K562 (cell line): ENCODE data around the gene KIF6. TPM values are rescaled to one million over a fixed set of nuclear protein-coding genes. Genes with fewer than 3 reads are reported as not detected.

Source experiments
- ATAC-seq: fragments of 200-7000 bp; cut with Tn5 transposase; 3 replicates; pipeline ENCODE4 v1.9.1; 2020; ENCODE audit warnings: moderate library complexity
- BruUV-seq: library from RNA; stranded (reverse); fragments of 400-500 nt; replicated peaks from 2 replicates; lab custom pipeline; 2021; lab: Mats Ljungman, UMichigan
- CTCF ChIA-PET: fragments of 300-600 bp; formaldehyde crosslinking; extraction: SDS; loops from one replicate; lab custom pipeline; 2021; ENCODE audit warnings: low intra/inter-chr PET ratio; lab: Yijun Ruan, JAX
- POLR2A ChIA-PET: fragments of 300-600, 350-650 bp; sonication (Branson Sonifier 250); formaldehyde crosslinking; extraction: SDS; loops from one replicate; lab custom pipeline; 2021; ENCODE audit warnings: antibody characterized with exemption, inconsistent platforms; lab: Yijun Ruan, JAX
- DNase-seq, 4 experiments: peaks; one replicate each; pipeline versions ENCODE4 v3.0.0 to v3.0.0-alpha.2; 2011 to 2018; ENCODE audit warnings: low spot score in 3 of 4, mixed read lengths in 3 of 4; ENCODE audit errors: extremely low read depth in 1 of 4
- FAIRE-seq: peaks from 2 replicates; lab custom pipeline; 2011; peaks lifted over from hg19 to GRCh38; lab: Jason Lieb, UNC
- H2AFZ ChIP-seq: 2 replicates; pipeline ENCODE4 v1.6.0; 2011; ENCODE audit warnings: low read depth, low read length, control low read depth, inconsistent platforms
- H3K27ac ChIP-seq: fragments of 200-600 bp; 3 replicates; pipeline ENCODE4 v1.8.0; 2011; ENCODE audit warnings: low read depth, mild to moderate bottlenecking, control low read depth, inconsistent platforms, low read length, moderate library complexity, mixed read lengths; ENCODE audit errors: extremely low read depth
- H3K27me3 ChIP-seq, 2 experiments: fragments of 300-600 bp in 1 of 2; 2 replicates in 1 of 2; 3 replicates in 1 of 2; pipeline versions ENCODE4 v1.6.0 to v1.8.0; 2011; ENCODE audit warnings: inconsistent platforms in 2 of 2, low read length in 2 of 2, mild to moderate bottlenecking in 1 of 2, mixed read lengths in 1 of 2, moderate library complexity in 1 of 2; ENCODE audit not compliant: control insufficient read depth in 2 of 2, insufficient read depth in 2 of 2
- H3K36me3 ChIP-seq: fragments of 300-600 bp; 3 replicates; pipeline ENCODE4 v1.8.0; 2011; ENCODE audit warnings: mild to moderate bottlenecking, low read length, inconsistent platforms; ENCODE audit not compliant: control insufficient read depth, insufficient read depth
- H3K4me1 ChIP-seq, 2 experiments: fragments of 200-600 bp in 1 of 2; replicated peaks in 1 of 2; 2 replicates in 1 of 2; 3 replicates in 1 of 2; pipeline versions ENCODE4 v1.5.1 to v1.8.0; 2011; ENCODE audit warnings: inconsistent platforms in 2 of 2, low read length in 2 of 2, mild to moderate bottlenecking in 1 of 2, mixed read lengths in 1 of 2, moderate library complexity in 1 of 2; ENCODE audit not compliant: control insufficient read depth in 2 of 2, insufficient read depth in 2 of 2
- H3K4me2 ChIP-seq: 2 replicates; pipeline ENCODE4 v1.6.1; 2011; ENCODE audit warnings: low read length, control low read depth, inconsistent platforms, mixed read lengths; ENCODE audit not compliant: insufficient read depth
- H3K4me3 ChIP-seq: fragments of 200-600 bp; sonication (generic), shearing (Covaris generic); 2 replicates; pipeline ENCODE4 v1.5.1; 2016; ENCODE audit warnings: control low read depth, inconsistent platforms
- H3K79me2 ChIP-seq: fragments of 200-600 bp; 3 replicates; pipeline ENCODE4 v1.8.0; 2011; ENCODE audit warnings: low read length, inconsistent platforms; ENCODE audit not compliant: control insufficient read depth, insufficient read depth
- H3K9ac ChIP-seq, 2 experiments: 2 replicates each; pipeline versions ENCODE4 v1.6.0 to v1.6.1; 2011; ENCODE audit warnings: low read depth in 2 of 2, low read length in 2 of 2, control low read depth in 1 of 2, inconsistent platforms in 1 of 2, mild to moderate bottlenecking in 1 of 2, mixed read lengths in 1 of 2; ENCODE audit not compliant: insufficient read depth in 1 of 2
- H3K9me1 ChIP-seq: one replicate; pipeline ENCODE4 v1.6.0; 2011; ENCODE audit warnings: inconsistent platforms, mild to moderate bottlenecking, low read length, moderate library complexity; ENCODE audit not compliant: control insufficient read depth, insufficient read depth
- H3K9me3 ChIP-seq: replicated peaks from 2 replicates; pipeline ENCODE4 v1.5.1; 2011; ENCODE audit warnings: low read depth, low read length, inconsistent platforms; ENCODE audit not compliant: control insufficient read depth, insufficient read depth
- H4K20me1 ChIP-seq: replicated peaks from 2 replicates; pipeline ENCODE4 v1.6.1; 2011; ENCODE audit warnings: low read length, inconsistent platforms, mixed read lengths; ENCODE audit not compliant: control insufficient read depth, insufficient read depth
- BCL6 ChIP-seq: fragments of 250-450 bp; sonication (Bioruptor Pico); IDR thresholded peaks from 2 replicates; pipeline ENCODE4 v1.4.0; 2020
- EP400 ChIP-seq: fragments of 450-650 bp; IDR thresholded peaks from 2 replicates; pipeline ENCODE4 v1.6.1; 2017; ENCODE audit warnings: antibody characterized with exemption, mild to moderate bottlenecking, moderate library complexity
- HNRNPH1 ChIP-seq: fragments of 200-400 bp; formaldehyde crosslinking; optimal IDR thresholded peaks from 2 replicates; pipeline ENCODE3; 2017; ENCODE audit warnings: low read depth, mild to moderate bottlenecking, low read length, moderate library complexity
- IRF2 ChIP-seq: sonication (generic); formaldehyde crosslinking; IDR thresholded peaks from 2 replicates; pipeline ENCODE4 v1.8.1; 2022; ENCODE audit warnings: mild to moderate bottlenecking, missing genetic modification reagents
- JUN ChIP-seq, 2 experiments: sonication (generic) in 1 of 2; formaldehyde crosslinking in 1 of 2; IDR thresholded peaks; 2 replicates each; pipeline versions ENCODE4 v1.6.1 to v1.8.0; 2012 to 2022; ENCODE audit warnings: borderline replicate concordance in 2 of 2, mild to moderate bottlenecking in 2 of 2, improper control_type of control experiment in 1 of 2, low read depth in 1 of 2, low read length in 1 of 2, missing genetic modification reagents in 1 of 2
- MYC ChIP-seq, 2 experiments: fragments of 250-450 bp in 1 of 2; sonication (Bioruptor Pico) in 1 of 2; IDR thresholded peaks; 2 replicates each; pipeline versions ENCODE4 v1.5.1 to v1.6.1; 2012 to 2021; ENCODE audit warnings: low read depth in 2 of 2, borderline replicate concordance in 1 of 2, improper control_type of control experiment in 1 of 2, low read length in 1 of 2, mild to moderate bottlenecking in 1 of 2, moderate library complexity in 1 of 2
- RAD51 ChIP-seq: fragments of 450-650 bp; IDR thresholded peaks from 2 replicates; pipeline ENCODE4 v1.7.1; 2016; ENCODE audit warnings: low read depth, mild to moderate bottlenecking, borderline replicate concordance
- SMAD1 ChIP-seq: fragments of 150-350 bp; IDR thresholded peaks from 2 replicates; pipeline ENCODE4 v1.6.1; 2014; ENCODE audit warnings: low read length, low read depth; ENCODE audit not compliant: partially characterized antibody
- SMAD3 ChIP-seq: fragments of 450-650 bp; formaldehyde crosslinking; conservative IDR thresholded peaks from 2 replicates; pipeline ENCODE4 v1.4.0; 2020; ENCODE audit warnings: mild to moderate bottlenecking
- TFE3 ChIP-seq: fragments of 450-650 bp; formaldehyde crosslinking; IDR thresholded peaks from 2 replicates; pipeline ENCODE4 v1.4.0; 2020; ENCODE audit warnings: mild to moderate bottlenecking, mixed read lengths
- TOE1 ChIP-seq, 2 experiments: fragments of 450-650 bp in 1 of 2; sonication (generic) in 1 of 2; formaldehyde crosslinking in 1 of 2; IDR thresholded peaks; 2 replicates each; pipeline versions ENCODE4 v1.7.1 to v1.8.0; 2016 to 2022; ENCODE audit warnings: borderline replicate concordance in 2 of 2, mild to moderate bottlenecking in 2 of 2, antibody characterized with exemption in 1 of 2, inconsistent platforms in 1 of 2, low read depth in 1 of 2, missing genetic modification reagents in 1 of 2, moderate library complexity in 1 of 2
- USF1 ChIP-seq: sonication (generic); formaldehyde crosslinking; IDR thresholded peaks from 2 replicates; pipeline ENCODE4 v1.9.0; 2022; ENCODE audit warnings: mild to moderate bottlenecking, missing genetic modification reagents
- USF2 ChIP-seq: sonication (generic); formaldehyde crosslinking; IDR thresholded peaks from 2 replicates; pipeline ENCODE4 v1.5.0; 2020; ENCODE audit warnings: missing genetic modification reagents
- ZNF24 ChIP-seq: fragments of 450-650 bp; IDR thresholded peaks from 2 replicates; pipeline ENCODE4 v1.6.1; 2016
- ZNF282 ChIP-seq: sonication (generic); formaldehyde crosslinking; IDR thresholded peaks from 2 replicates; pipeline ENCODE4 v1.8.1; 2023; ENCODE audit warnings: missing genetic modification reagents
- WGBS: fragments of 100-300 bp; shearing (Covaris generic); methylation state at CpG from one replicate; pipeline ENCODE4 v1.1.6; 2016; ENCODE audit warnings: low coverage, mixed read lengths; ENCODE audit not compliant: insufficient coverage; ENCODE audit errors: missing lambda C conversion rate; 5-methylcytosine and 5-hydroxymethylcytosine counted together
- in situ Hi-C: fragments of 300-500 bp; cut with MboI; formaldehyde crosslinking; loops from 4 replicates; pipeline ENCODE4 v1.15.0; 2018; ENCODE audit warnings: inconsistent platforms, mixed read lengths
- intact Hi-C: fragments of 100-400 bp; cut with micrococcal nuclease; formaldehyde crosslinking; loops from 2 replicates; pipeline ENCODE4 v1.14.2; 2022
- polyA plus RNA-seq, 8 experiments: library from polyadenylated mRNA; depleted of rRNA in 4 of 8; stranded (reverse) in 5 of 8; unstranded in 3 of 8; fragments of >200 nt; fragmentation: Nextera tagmentation in 2 of 8; fragmentation: Illumina TruSeq in 1 of 8; extraction: Ambion mirVana in 2 of 8; extraction: Trizol in 1 of 8; gene quantifications; 2 replicates each; pipeline versions ENCODE4 v1.2.1 to v1.2.3, GENCODE V29; 2011 to 2014; ENCODE audit warnings: inconsistent platforms in 1 of 8, missing spikeins in 1 of 8
- total RNA-seq, 7 experiments: library from RNA; depleted of rRNA in 6 of 7; stranded (reverse); fragments of >200 nt in 6 of 7; fragmentation: Illumina TruSeq in 2 of 7; extraction: Trizol in 2 of 7; gene quantifications; 2 replicates each; pipeline versions ENCODE4 v1.2.1 to v1.2.3, GENCODE V29; 2011 to 2021; ENCODE audit warnings: low replicate concordance in 1 of 7

Gene KIF6
- total and polyA plus RNA-seq, 9 of the 15 experiments (the other 6 are each of a cell fraction or from before 2014, with no cell fraction given): not detected

GRCh38 chr6:39292637-39293036, 432.6 kb downstream of the KIF6 start (continued):
- no peak for TF ChIP-seq HNRNPH1
- no peak for TF ChIP-seq ZNF282 (CRISPR knock-in tag)
- TF ChIP-seq BCL6 (CRISPR knock-in tag): no peak
- TF ChIP-seq ZNF24: no peak
- TF ChIP-seq, all 486 proteins: peak for 0

GRCh38 chr6:39289490-39289889, 435.7 kb downstream of the KIF6 start:
- POLR2A ChIA-PET: no interaction called here
- H3K79me2 ChIP-seq: no peaks in the 10 kb centered on the region
- no peaks in the 10 kb centered on the region for H3K36me3 ChIP-seq
- intact Hi-C loops: no loop called here
- no peaks in the 10 kb centered on the region for H3K9me1 ChIP-seq
- ATAC-seq (no peak), FAIRE-seq (peak; percentile 59), DNase-seq (no peak)
- H3K4me1 ChIP-seq: no peaks in the 10 kb centered on the region
- no peak overlapping the region for H3K27ac ChIP-seq
- BruUV-seq: no TSS peak
- no peak overlapping the region for H3K4me3 ChIP-seq
- CTCF ChIA-PET: no interaction called here
- 0% methylated on average over 2 of the region's 2 CpGs for WGBS
- no peak overlapping the region for H3K9ac ChIP-seq
- peaks cover 64 to 69% of the 10 kb centered on the region in 2 experiments for H3K27me3 ChIP-seq
- H2AFZ ChIP-seq: no peak overlapping the region
- peak; percentile 95 for TF ChIP-seq TFE3 (CRISPR knock-in tag)
- no peak for TF ChIP-seq MYC (IDR thresholded peaks at IDR 0.05; ENCODE audit: low read depth, low read length)
- no peak for TF ChIP-seq MYC (CRISPR knock-in tag; IDR thresholded peaks at IDR 0.05; ENCODE audit: borderline replicate concordance, low read depth)
- no peak for TF ChIP-seq SMAD3 (CRISPR knock-in tag)
- peak; percentile 27; the same call in 1 of the 2 replicates for TF ChIP-seq USF2 (CRISPR knock-in tag)
- no peak for TF ChIP-seq EP400
- no peak for TF ChIP-seq JUN (IDR thresholded peaks at IDR 0.05; ENCODE audit: borderline replicate concordance, low read depth, low read length)
- TF ChIP-seq JUN (CRISPR knock-in tag; IDR thresholded peaks at IDR 0.05; ENCODE audit: borderline replicate concordance): no peak
- TF ChIP-seq USF1 (CRISPR knock-in tag): peak; percentile 48
- TF ChIP-seq TOE1 (IDR thresholded peaks at IDR 0.05; ENCODE audit: borderline replicate concordance): peak; percentile 66; the same call in 1 of the 2 replicates
- no peak for TF ChIP-seq TOE1 (CRISPR knock-in tag; IDR thresholded peaks at IDR 0.05; ENCODE audit: borderline replicate concordance, low read depth)
- no peak for TF ChIP-seq SMAD1
- TF ChIP-seq RAD51: peak; percentile 42
- no peak for TF ChIP-seq IRF2
- peaks cover 11% of the 10 kb centered on the region; the same call in 1 of the 2 replicates for H4K20me1 ChIP-seq
- in situ Hi-C loops: no loop called here
- H3K9me3 ChIP-seq: no peaks in the 10 kb centered on the region
- no peak overlapping the region for H3K4me2 ChIP-seq
